HEK293 (cell line): ENCODE results near the gene TMEM151B.

Experiments
- CTCF ChIA-PET: fragments of 350-600 bp; formaldehyde crosslinking; extraction: SDS; loops from one replicate; lab custom pipeline; 2021; ENCODE audit warnings: antibody characterized with exemption; lab: Yijun Ruan, JAX
- POLR2A ChIA-PET: fragments of 300-600 bp; formaldehyde crosslinking; extraction: SDS; loops from one replicate; lab custom pipeline; 2020; ENCODE audit warnings: antibody characterized with exemption, inconsistent platforms; lab: Yijun Ruan, JAX
- H3K27ac ChIP-seq: fragments of 200-500 bp; sonication (Bioruptor generic); 2 replicates; pipeline ENCODE4 v1.5.1; 2014; ENCODE audit warnings: low read depth, low read length, control low read depth, inconsistent platforms; ENCODE audit errors: extremely low read depth
- H3K36me3 ChIP-seq, 2 experiments: fragments of 200-500 bp in 1 of 2; sonication (Bioruptor generic) in 1 of 2; 1 replicate in 1 of 2; 2 replicates in 1 of 2; pipeline ENCODE4 v1.5.1; 2014 to 2017; ENCODE audit warnings: inconsistent platforms in 2 of 2, low read length in 2 of 2; ENCODE audit not compliant: control insufficient read depth in 2 of 2, insufficient read depth in 1 of 2
- H3K4me1 ChIP-seq: fragments of 200-500 bp; sonication (Bioruptor generic); 2 replicates; pipeline ENCODE4 v1.5.1; 2014; ENCODE audit warnings: mild to moderate bottlenecking, low read length, inconsistent platforms; ENCODE audit not compliant: control insufficient read depth, insufficient read depth
- H3K4me3 ChIP-seq: 2 replicates; pipeline ENCODE4 v1.5.1; 2011; ENCODE audit warnings: low read depth, mild to moderate bottlenecking, control low read depth, low read length, moderate library complexity
- H3K9me3 ChIP-seq: fragments of 200-500 bp; sonication (Bioruptor generic); 2 replicates; pipeline ENCODE4 v1.5.1; 2014; ENCODE audit warnings: low read depth, low read length, inconsistent platforms; ENCODE audit not compliant: control insufficient read depth, insufficient read depth
- BCL11B ChIP-seq: fragments of 450-650 bp; formaldehyde crosslinking; IDR thresholded peaks from 2 replicates; pipeline ENCODE4 v1.5.1; 2016; ENCODE audit warnings: low read depth, missing biosample characterization, missing genetic modification characterization
- EGR2 ChIP-seq: fragments of 450-650 bp; formaldehyde crosslinking; IDR thresholded peaks from 2 replicates; pipeline ENCODE4 v1.5.1; 2016; ENCODE audit warnings: low read depth, missing biosample characterization, missing genetic modification characterization
- FEZF1 ChIP-seq: fragments of 450-650 bp; formaldehyde crosslinking; IDR thresholded peaks from 2 replicates; pipeline ENCODE4 v1.5.1; 2016; ENCODE audit warnings: missing biosample characterization, missing genetic modification characterization
- GFI1B ChIP-seq: fragments of 450-650 bp; formaldehyde crosslinking; IDR thresholded peaks from 2 replicates; pipeline ENCODE4 v1.5.1; 2016; ENCODE audit warnings: missing biosample characterization, missing genetic modification characterization
- GLIS1 ChIP-seq: fragments of 450-650 bp; formaldehyde crosslinking; IDR thresholded peaks from 2 replicates; pipeline ENCODE4 v1.5.1; 2016; ENCODE audit warnings: missing biosample characterization, missing genetic modification characterization
- MYNN ChIP-seq: fragments of 450-650 bp; formaldehyde crosslinking; IDR thresholded peaks from 2 replicates; pipeline ENCODE4 v1.5.1; 2016; ENCODE audit warnings: missing biosample characterization, missing genetic modification characterization, borderline replicate concordance
- SCRT1 ChIP-seq: fragments of 450-650 bp; formaldehyde crosslinking; IDR thresholded peaks from 2 replicates; pipeline ENCODE4 v1.5.1; 2016; ENCODE audit warnings: missing biosample characterization, missing genetic modification characterization, borderline replicate concordance
- ZBTB17 ChIP-seq: fragments of 450-650 bp; formaldehyde crosslinking; IDR thresholded peaks from 2 replicates; pipeline ENCODE4 v1.5.1; 2016; ENCODE audit warnings: missing biosample characterization, missing genetic modification characterization
- ZNF37A ChIP-seq: fragments of 450-650 bp; IDR thresholded peaks from 2 replicates; pipeline ENCODE4 v1.5.1; 2018; ENCODE audit warnings: missing biosample characterization, missing genetic modification characterization
- ZNF433 ChIP-seq: fragments of 450-650 bp; formaldehyde crosslinking; IDR thresholded peaks from 2 replicates; pipeline ENCODE4 v1.5.1; 2016; ENCODE audit warnings: missing biosample characterization, missing genetic modification characterization, low read depth
- ZNF521 ChIP-seq: fragments of 450-650 bp; formaldehyde crosslinking; IDR thresholded peaks from 2 replicates; pipeline ENCODE4 v1.5.1; 2017; ENCODE audit warnings: missing biosample characterization, mild to moderate bottlenecking, missing genetic modification characterization
- ZNF596 ChIP-seq: fragments of 450-650 bp; IDR thresholded peaks from 2 replicates; pipeline ENCODE4 v1.5.0; 2018; ENCODE audit warnings: missing biosample characterization, mild to moderate bottlenecking, missing genetic modification characterization, moderate library complexity
- ZNF600 ChIP-seq: fragments of 450-650 bp; formaldehyde crosslinking; IDR thresholded peaks from 2 replicates; pipeline ENCODE4 v1.5.1; 2016; ENCODE audit warnings: missing biosample characterization, missing genetic modification characterization
- ZNF768 ChIP-seq: fragments of 450-650 bp; formaldehyde crosslinking; IDR thresholded peaks from 2 replicates; pipeline ENCODE4 v1.5.1; 2018; ENCODE audit warnings: missing biosample characterization, mild to moderate bottlenecking, missing genetic modification characterization
- ZSCAN16 ChIP-seq: fragments of 450-650 bp; formaldehyde crosslinking; IDR thresholded peaks from 2 replicates; pipeline ENCODE4 v1.5.1; 2016; ENCODE audit warnings: missing biosample characterization, missing genetic modification characterization
- ZSCAN5A ChIP-seq: fragments of 450-650 bp; formaldehyde crosslinking; IDR thresholded peaks from 2 replicates; pipeline ENCODE4 v1.5.1; 2016; ENCODE audit warnings: missing biosample characterization, missing genetic modification characterization
- TF ChIP-seq, protein P1 (sequence below): fragments of 450-650 bp; formaldehyde crosslinking; IDR thresholded peaks from 2 replicates; pipeline ENCODE4 v1.5.1; 2017; ENCODE audit warnings: missing biosample characterization, missing genetic modification characterization
- TF ChIP-seq, protein P2 (sequence below): fragments of 450-650 bp; formaldehyde crosslinking; IDR thresholded peaks from 2 replicates; pipeline ENCODE4 v1.5.1; 2016; ENCODE audit warnings: missing biosample characterization, missing genetic modification characterization
- TF ChIP-seq, protein P3 (sequence below): fragments of 450-650 bp; formaldehyde crosslinking; IDR thresholded peaks from 2 replicates; pipeline ENCODE4 v1.5.1; 2017; ENCODE audit warnings: missing biosample characterization, mild to moderate bottlenecking, missing genetic modification characterization, moderate library complexity
- TF ChIP-seq, protein P4 (sequence below): fragments of 450-650 bp; formaldehyde crosslinking; IDR thresholded peaks from 2 replicates; pipeline ENCODE4 v1.5.1; 2016; ENCODE audit warnings: missing biosample characterization, missing genetic modification characterization

Gene TMEM151B

GRCh38 chr6:44238687-44239350 lies 31.4 kb upstream of the TMEM151B start:
- TF ChIP-seq FEZF1: no peak
- TF ChIP-seq ZNF596 (tag by site-specific recombination): no peak
- peak; percentile 73 for TF ChIP-seq ZNF600 (tag by site-specific recombination)
- peak; percentile 59; the same call in 1 of the 2 replicates for TF ChIP-seq ZBTB17
- peak; percentile 70 for TF ChIP-seq GLIS1 (tag by site-specific recombination)
- no peak for TF ChIP-seq SCRT1 (tag by site-specific recombination)
- no peak for TF ChIP-seq ZNF37A
- TF ChIP-seq, protein P1, sequence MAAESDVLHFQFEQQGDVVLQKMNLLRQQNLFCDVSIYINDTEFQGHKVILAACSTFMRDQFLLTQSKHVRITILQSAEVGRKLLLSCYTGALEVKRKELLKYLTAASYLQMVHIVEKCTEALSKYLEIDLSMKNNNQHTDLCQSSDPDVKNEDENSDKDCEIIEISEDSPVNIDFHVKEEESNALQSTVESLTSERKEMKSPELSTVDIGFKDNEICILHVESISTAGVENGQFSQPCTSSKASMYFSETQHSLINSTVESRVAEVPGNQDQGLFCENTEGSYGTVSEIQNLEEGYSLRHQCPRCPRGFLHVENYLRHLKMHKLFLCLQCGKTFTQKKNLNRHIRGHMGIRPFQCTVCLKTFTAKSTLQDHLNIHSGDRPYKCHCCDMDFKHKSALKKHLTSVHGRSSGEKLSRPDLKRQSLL (tag by site-specific recombination): no peak
- POLR2A ChIA-PET: interaction anchor here (0.6 kb wide), 1 partner anchor 8 kb away, joined by 3 read pairs; the partner anchor contains the start of gene HSP90AB1
- Histone ChIP-seq H3K9me3 (no peaks in the 10 kb centered on the region), H3K4me1 (peaks cover 4% of the 10 kb centered on the region; the same call in 1 of the 2 replicates), H3K36me3 (peaks cover 2 to 19% of the 10 kb centered on the region in 2 experiments; a peak in 2 of 3 replicates), H3K4me3 (no peak overlapping the region), H3K27ac (no peak overlapping the region)
- CTCF ChIA-PET: interaction anchor here (0.7 to 7.8 kb wide), 10 partner anchors 13 to 142 kb away, joined by 3 to 148 read pairs (median 11); partner anchors contain the start of genes SLC29A1 and SLC35B2

- Histone ChIP-seq H3K36me3 (peaks cover 0 to 9% of the 10 kb centered on the region in 2 experiments; a peak in 1 of 3 replicates), H3K9me3 (no peaks in the 10 kb centered on the region), H3K4me1 (no peaks in the 10 kb centered on the region), H3K4me3 (no peak overlapping the region), H3K27ac (no peak overlapping the region)
- CTCF ChIA-PET: interaction anchor here (0.7 to 5.6 kb wide), 7 partner anchors 8 to 218 kb away, joined by 3 to 70 read pairs (median 6); partner anchors contain the start of gene SLC29A1
- POLR2A ChIA-PET: no interaction called here
- TF ChIP-seq, protein P2, sequence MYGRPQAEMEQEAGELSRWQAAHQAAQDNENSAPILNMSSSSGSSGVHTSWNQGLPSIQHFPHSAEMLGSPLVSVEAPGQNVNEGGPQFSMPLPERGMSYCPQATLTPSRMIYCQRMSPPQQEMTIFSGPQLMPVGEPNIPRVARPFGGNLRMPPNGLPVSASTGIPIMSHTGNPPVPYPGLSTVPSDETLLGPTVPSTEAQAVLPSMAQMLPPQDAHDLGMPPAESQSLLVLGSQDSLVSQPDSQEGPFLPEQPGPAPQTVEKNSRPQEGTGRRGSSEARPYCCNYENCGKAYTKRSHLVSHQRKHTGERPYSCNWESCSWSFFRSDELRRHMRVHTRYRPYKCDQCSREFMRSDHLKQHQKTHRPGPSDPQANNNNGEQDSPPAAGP: no peak
- TF ChIP-seq ZSCAN5A (tag by site-specific recombination) (no peak), BCL11B (tag by site-specific recombination) (no peak)
- TF ChIP-seq, protein P3, sequence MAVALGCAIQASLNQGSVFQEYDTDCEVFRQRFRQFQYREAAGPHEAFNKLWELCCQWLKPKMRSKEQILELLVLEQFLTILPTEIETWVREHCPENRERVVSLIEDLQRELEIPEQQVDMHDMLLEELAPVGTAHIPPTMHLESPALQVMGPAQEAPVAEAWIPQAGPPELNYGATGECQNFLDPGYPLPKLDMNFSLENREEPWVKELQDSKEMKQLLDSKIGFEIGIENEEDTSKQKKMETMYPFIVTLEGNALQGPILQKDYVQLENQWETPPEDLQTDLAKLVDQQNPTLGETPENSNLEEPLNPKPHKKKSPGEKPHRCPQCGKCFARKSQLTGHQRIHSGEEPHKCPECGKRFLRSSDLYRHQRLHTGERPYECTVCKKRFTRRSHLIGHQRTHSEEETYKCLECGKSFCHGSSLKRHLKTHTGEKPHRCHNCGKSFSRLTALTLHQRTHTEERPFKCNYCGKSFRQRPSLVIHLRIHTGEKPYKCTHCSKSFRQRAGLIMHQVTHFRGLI (tag by site-specific recombination): peak; percentile 97
Measured at GRCh38 chr6:44243345-44243744, 26.9 kb upstream of the TMEM151B start.

DNA sequence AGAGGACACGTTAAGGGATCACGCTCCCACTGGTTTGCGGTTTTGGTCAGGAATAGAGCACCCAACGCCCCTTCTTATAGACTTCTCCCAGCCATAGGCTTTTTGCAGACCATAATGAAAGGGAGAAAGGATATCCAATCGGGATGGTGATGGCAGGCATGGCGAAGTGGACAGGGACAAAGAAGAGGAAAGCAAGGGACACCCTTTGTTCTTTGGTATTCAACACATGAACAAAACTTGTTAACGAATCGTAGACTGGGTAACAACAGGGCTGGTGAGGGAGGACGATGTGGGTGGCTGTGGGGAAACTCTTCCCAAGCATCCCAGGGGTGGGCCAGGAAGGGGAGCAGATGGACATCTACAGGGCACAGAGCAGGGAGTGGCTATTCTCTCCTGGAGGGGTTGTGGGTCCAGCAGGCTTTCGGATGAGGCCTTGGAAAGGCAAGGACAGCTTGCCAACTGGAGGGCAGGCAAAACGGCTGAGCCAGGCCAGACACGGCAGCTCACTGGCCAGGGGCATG lies 24.8 kb upstream of the TMEM151B start:
- CTCF ChIA-PET: interaction anchor here (1.1 to 5.6 kb wide), 5 partner anchors 10 to 149 kb away, joined by 3 to 70 read pairs (median 22); partner anchors contain the start of genes SLC29A1 and SLC35B2
- H3K27ac ChIP-seq: no peak overlapping the region

More for the DNA sequence above, 24.8 kb upstream of the TMEM151B start:
- H3K36me3 ChIP-seq: peaks cover 10 to 30% of the 10 kb centered on the region in 2 experiments
- no peak overlapping the region for H3K4me3 ChIP-seq
- no peak for TF ChIP-seq ZNF768
- TF ChIP-seq, protein P4, sequence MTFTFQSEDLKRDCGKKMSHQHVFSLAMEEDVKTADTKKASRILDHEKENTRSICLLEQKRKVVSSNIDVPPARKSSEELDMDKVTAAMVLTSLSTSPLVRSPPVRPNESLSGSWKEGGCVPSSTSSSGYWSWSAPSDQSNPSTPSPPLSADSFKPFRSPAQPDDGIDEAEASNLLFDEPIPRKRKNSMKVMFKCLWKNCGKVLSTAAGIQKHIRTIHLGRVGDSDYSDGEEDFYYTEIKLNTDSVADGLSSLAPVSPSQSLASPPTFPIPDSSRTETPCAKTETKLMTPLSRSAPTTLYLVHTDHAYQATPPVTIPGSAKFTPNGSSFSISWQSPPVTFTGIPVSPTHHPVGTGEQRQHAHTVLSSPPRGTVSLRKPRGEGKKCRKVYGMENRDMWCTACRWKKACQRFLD: no peak
- TF ChIP-seq GFI1B (tag by site-specific recombination): no peak
- no peak for TF ChIP-seq ZNF433 (tag by site-specific recombination)
- no peak for TF ChIP-seq ZNF521 (tag by site-specific recombination)
- no peak for TF ChIP-seq EGR2
- no peak for TF ChIP-seq MYNN (tag by site-specific recombination)
- 0 out of 2 replicates have a peak, but pooled peaks have one; percentile 0 for TF ChIP-seq ZSCAN16 (tag by site-specific recombination)
- TF ChIP-seq ZNF37A: no peak
- POLR2A ChIA-PET: interaction anchor here (0.7 to 5.1 kb wide), 8 partner anchors 8 to 616 kb away, joined by 3 to 131 read pairs (median 8); partner anchors contain the start of genes GTPBP2, SLC29A1 and SLC35B2
- H3K9me3 ChIP-seq: no peaks in the 10 kb centered on the region
- no peaks in the 10 kb centered on the region for H3K4me1 ChIP-seq
